NCI-H1092 treated with DMSO at 0.1 percent for 48 hours (cell line): ENCODE measurements around the gene SUSD4.

Source experiments
- DNase-seq: peaks from one replicate; lab custom pipeline; 2025; lab: John Stamatoyannopoulos, UW

The SUSD4 gene

GRCh38 chr1:223180731-223181321 is 183.2 kb downstream of the SUSD4 start:
- DNase-seq, result no peak

GRCh38 chr1:223179786-223180185 is 184.2 kb downstream of the SUSD4 start:
- no peak for DNase-seq

DNA sequence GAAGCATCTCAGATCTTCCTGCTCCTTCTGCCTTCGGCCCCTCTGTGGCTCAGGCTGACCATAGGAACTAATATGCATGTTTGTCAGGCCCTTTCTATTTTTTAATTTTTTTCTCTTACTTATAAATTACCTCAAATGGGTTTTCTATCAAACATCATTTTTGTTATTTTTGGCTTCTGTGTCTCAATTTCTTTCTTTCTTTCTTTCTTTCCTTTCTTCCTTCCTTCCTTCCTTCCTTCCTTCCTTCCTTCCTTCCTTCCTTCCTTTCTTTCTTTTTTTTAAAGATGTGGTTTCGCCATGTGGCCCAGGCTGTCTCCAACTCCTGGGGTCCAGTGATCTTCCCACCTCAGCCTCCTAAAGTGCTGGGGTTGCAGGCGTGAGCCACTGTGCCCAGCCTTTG is 184.7 kb downstream of the SUSD4 start:
- DNase-seq, result no peak

- DNase-seq, result no peak
These were observed 186.3 kb downstream of the SUSD4 start for GRCh38 chr1:223177681-223178080.

DNA sequence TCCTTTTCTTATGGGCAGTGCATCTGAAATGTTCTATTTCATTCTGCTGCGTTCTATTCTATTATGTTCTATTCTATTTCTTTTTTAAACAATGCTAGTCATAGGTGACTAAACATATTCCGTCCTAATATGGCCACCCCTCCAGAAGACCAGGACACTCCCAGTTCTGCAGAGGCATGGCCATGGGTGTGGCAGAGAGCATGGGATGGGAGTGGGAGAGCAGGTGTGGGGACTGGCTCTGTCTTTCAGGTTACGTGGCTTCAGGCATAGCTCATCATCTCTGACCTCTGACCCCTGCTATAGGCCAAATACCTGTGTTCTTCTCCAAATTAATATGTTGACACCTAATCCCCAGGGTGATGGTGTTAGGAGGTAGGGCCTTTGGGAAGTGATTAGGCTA is 187.5 kb downstream of the SUSD4 start:
- DNase-seq, result no peak

- no peak for DNase-seq
These were observed 188.3 kb downstream of the SUSD4 start for GRCh38 chr1:223175633-223176032.

DNA sequence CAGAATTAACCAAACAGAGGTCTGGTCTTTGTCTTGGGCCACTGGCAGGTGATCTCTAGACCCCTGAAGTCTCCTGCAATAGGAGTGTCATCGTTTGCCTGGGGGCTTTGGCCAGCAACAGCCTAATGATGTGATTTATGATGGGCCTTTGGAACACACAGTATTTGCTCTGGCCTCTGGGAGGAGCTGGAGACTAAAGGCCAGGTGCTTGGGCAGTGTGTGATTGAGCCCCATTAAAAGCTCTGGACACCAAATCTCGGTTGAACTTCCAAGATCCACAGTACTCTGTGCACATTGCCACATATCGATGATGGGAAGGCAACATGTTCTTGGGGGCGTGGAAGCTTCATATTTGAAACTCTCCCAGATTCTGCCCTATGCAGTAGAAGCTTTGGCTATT is 188.9 kb downstream of the SUSD4 start:
- no peak for DNase-seq
